Transverse colon (tissue), 4 donors: ENCODE data around the gene AIG1.

Experiments used
- EP300 ChIP-seq: sonication (generic); formaldehyde crosslinking; IDR thresholded peaks from one replicate; pipeline ENCODE4 v1.6.1; 2017; ENCODE audit warnings: antibody characterized with exemption, low read depth
- POLR2A ChIP-seq: fragments of 450-650 bp; IDR thresholded peaks from one replicate; pipeline ENCODE4 v1.6.1; 2016; ENCODE audit warnings: antibody characterized with exemption, mild to moderate bottlenecking, moderate library complexity
- POLR2AphosphoS5 ChIP-seq, 3 donors: sonication (generic); formaldehyde crosslinking; IDR thresholded peaks; one replicate each; pipeline ENCODE4 v1.6.1; 2016; ENCODE audit warnings: antibody characterized with exemption in 3 of 3
- TF ChIP-seq, protein P1 (sequence below), 5 experiments: fragments of 200-600 bp in 3 of 5; fragments of 450-650 bp in 2 of 5; sonication (generic) in 3 of 5; IDR thresholded peaks; 1 replicate in 2 of 5; 2 replicates in 3 of 5; pipeline ENCODE4 v1.5.1; 2016 to 2017; ENCODE audit warnings: antibody characterized with exemption in 5 of 5, inconsistent platforms in 3 of 5, mild to moderate bottlenecking in 2 of 5, moderate library complexity in 1 of 5

DNA sequence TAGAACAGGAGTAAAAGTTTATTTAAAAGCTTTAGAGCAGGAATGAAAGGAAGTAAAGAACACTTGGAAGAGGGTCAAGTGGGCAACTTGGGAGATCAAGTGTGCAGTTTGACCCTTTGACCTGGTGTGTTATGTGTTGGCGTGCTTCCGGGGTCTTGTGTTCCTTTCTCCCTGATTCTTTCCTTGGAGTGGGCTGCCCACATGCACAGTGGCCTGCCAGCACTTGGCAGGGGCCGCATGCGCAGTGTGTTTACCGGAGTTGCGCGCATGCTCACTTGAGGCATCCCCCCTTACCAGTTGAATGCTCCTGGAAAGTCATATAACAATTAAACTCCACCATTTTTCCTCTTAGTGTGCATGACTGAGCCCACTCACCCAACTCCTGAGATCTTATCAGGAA is 229.5 kb downstream of the AIG1 start:
- TF ChIP-seq POLR2A = no peak
- TF ChIP-seq, protein P1, sequence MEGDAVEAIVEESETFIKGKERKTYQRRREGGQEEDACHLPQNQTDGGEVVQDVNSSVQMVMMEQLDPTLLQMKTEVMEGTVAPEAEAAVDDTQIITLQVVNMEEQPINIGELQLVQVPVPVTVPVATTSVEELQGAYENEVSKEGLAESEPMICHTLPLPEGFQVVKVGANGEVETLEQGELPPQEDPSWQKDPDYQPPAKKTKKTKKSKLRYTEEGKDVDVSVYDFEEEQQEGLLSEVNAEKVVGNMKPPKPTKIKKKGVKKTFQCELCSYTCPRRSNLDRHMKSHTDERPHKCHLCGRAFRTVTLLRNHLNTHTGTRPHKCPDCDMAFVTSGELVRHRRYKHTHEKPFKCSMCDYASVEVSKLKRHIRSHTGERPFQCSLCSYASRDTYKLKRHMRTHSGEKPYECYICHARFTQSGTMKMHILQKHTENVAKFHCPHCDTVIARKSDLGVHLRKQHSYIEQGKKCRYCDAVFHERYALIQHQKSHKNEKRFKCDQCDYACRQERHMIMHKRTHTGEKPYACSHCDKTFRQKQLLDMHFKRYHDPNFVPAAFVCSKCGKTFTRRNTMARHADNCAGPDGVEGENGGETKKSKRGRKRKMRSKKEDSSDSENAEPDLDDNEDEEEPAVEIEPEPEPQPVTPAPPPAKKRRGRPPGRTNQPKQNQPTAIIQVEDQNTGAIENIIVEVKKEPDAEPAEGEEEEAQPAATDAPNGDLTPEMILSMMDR (IDR thresholded peaks at IDR 0.05) = no peak
- TF ChIP-seq EP300 = no peak
- TF ChIP-seq POLR2AphosphoS5 (IDR thresholded peaks at IDR 0.05) = no peak
